B cell (primary cell): ENCODE results near the gene CDKN2B. TPM values are rescaled to one million over a fixed set of nuclear protein-coding genes. Genes with fewer than 3 reads are reported as not detected.
A peak's percentile ranks its signal among the peaks of the same experiment; 100 is the strongest.

ENCODE experiments used
- ATAC-seq: fragments of 200-7000 bp; cut with Tn5 transposase; one replicate; pipeline ENCODE4 v1.10.0; 2021; ENCODE audit warnings: low read depth, mild to moderate bottlenecking, moderate number of reproducible peaks, moderate library complexity
- CTCF ChIA-PET: fragments of 350-600 bp; sonication (Branson Sonifier 250); formaldehyde crosslinking; loops from one replicate; lab custom pipeline; 2021; ENCODE audit warnings: antibody characterized with exemption, inconsistent platforms; lab: Charles Lee
- POLR2A ChIA-PET: fragments of 350-600 bp; sonication (Branson Sonifier 250); formaldehyde crosslinking; loops from one replicate; lab custom pipeline; 2021; ENCODE audit warnings: antibody characterized with exemption; lab: Charles Lee
- DNase-seq: peaks from one replicate; pipeline ENCODE4 v3.0.0; 2013
- H2AFZ ChIP-seq: 2 replicates; pipeline ENCODE4 v1.6.1; 2012; ENCODE audit warnings: mild to moderate bottlenecking, low read depth, low read length; ENCODE audit not compliant: insufficient read depth, poor library complexity, severe bottlenecking
- H3K27ac ChIP-seq, 2 donors: 1 replicate in 1 of 2; 2 replicates in 1 of 2; pipeline ENCODE4 v1.5.1; 2012 to 2013; ENCODE audit warnings: low read length in 2 of 2, mild to moderate bottlenecking in 2 of 2, moderate library complexity in 1 of 2
- H3K27me3 ChIP-seq, 4 experiments: fragments of 200-600 bp in 1 of 4; sonication (generic) in 1 of 4; replicated peaks in 1 of 4; 1 replicate in 2 of 4; 2 replicates in 2 of 4; pipeline versions ENCODE4 v1.6.1 to v1.7.0; 2013 to 2016; ENCODE audit warnings: low read length in 3 of 4, mild to moderate bottlenecking in 2 of 4, mixed read lengths in 1 of 4, moderate library complexity in 1 of 4; ENCODE audit not compliant: insufficient read depth in 4 of 4, control insufficient read depth in 3 of 4; ENCODE audit errors: control extremely low read depth in 1 of 4
- H3K36me3 ChIP-seq, 2 experiments: replicated peaks in 1 of 2; 1 replicate in 1 of 2; 2 replicates in 1 of 2; pipeline versions ENCODE4 v1.6.1 to v1.7.1; 2013; ENCODE audit warnings: low read length in 1 of 2; ENCODE audit not compliant: insufficient read depth in 2 of 2, control insufficient read depth in 1 of 2; ENCODE audit errors: control extremely low read depth in 1 of 2, extremely low read depth in 1 of 2
- H3K4me1 ChIP-seq, 2 donors: fragments of 200-600 bp in 1 of 2; sonication (generic) in 1 of 2; 1 replicate in 1 of 2; 2 replicates in 1 of 2; pipeline versions ENCODE4 v1.5.1 to v1.6.1; 2013 to 2017; ENCODE audit warnings: low read length in 2 of 2; ENCODE audit not compliant: control insufficient read depth in 2 of 2, insufficient read depth in 2 of 2
- H3K4me2 ChIP-seq: replicated peaks from 2 replicates; pipeline ENCODE3; 2012; ENCODE audit warnings: mild to moderate bottlenecking, low read depth, low read length; ENCODE audit not compliant: poor library complexity, severe bottlenecking
- H3K4me3 ChIP-seq, 5 experiments: fragments of 200-600 bp in 1 of 5; sonication (generic) in 1 of 5; 1 replicate in 3 of 5; 2 replicates in 2 of 5; pipeline versions ENCODE4 v1.5.1 to v1.7.0; 2011 to 2016; ENCODE audit warnings: low read length in 4 of 5, mild to moderate bottlenecking in 4 of 5, low read depth in 2 of 5, control low read depth in 1 of 5, moderate library complexity in 1 of 5; ENCODE audit not compliant: insufficient read depth in 1 of 5; ENCODE audit errors: control extremely low read depth in 1 of 5, extremely low read depth in 1 of 5
- H3K79me2 ChIP-seq: fragments of 200-600 bp; sonication (generic); one replicate; pipeline ENCODE4 v1.6.0; 2016; ENCODE audit warnings: low read length; ENCODE audit not compliant: control insufficient read depth, insufficient read depth
- H3K9ac ChIP-seq: fragments of 200-600 bp; sonication (generic); 2 replicates; pipeline ENCODE4 v1.6.1; 2017; ENCODE audit warnings: mild to moderate bottlenecking, low read length, moderate library complexity
- H3K9me3 ChIP-seq, 3 donors: one replicate each; pipeline versions ENCODE4 v1.6.1 to v1.7.1; 2013; ENCODE audit warnings: low read length in 2 of 3; ENCODE audit not compliant: control insufficient read depth in 2 of 3, insufficient read depth in 1 of 3; ENCODE audit errors: control extremely low read depth in 1 of 3
- H4K20me1 ChIP-seq: 2 replicates; pipeline ENCODE4 v1.6.0; 2012; ENCODE audit warnings: mild to moderate bottlenecking, low read length; ENCODE audit not compliant: insufficient read depth, control insufficient read depth, poor library complexity, severe bottlenecking
- H3K27ac Mint-ChIP-seq: one replicate; pipeline ENCODE4 v1.8.0; 2021; ENCODE audit warnings: mixed read lengths
- H3K27me3 Mint-ChIP-seq: one replicate; pipeline ENCODE4 v1.8.0; 2021; ENCODE audit warnings: mixed read lengths
- H3K4me1 Mint-ChIP-seq: one replicate; pipeline ENCODE4 v1.8.0; 2021; ENCODE audit warnings: mixed read lengths
- H3K4me3 Mint-ChIP-seq: one replicate; pipeline ENCODE4 v1.8.0; 2021; ENCODE audit warnings: mixed read lengths
- H3K9me3 Mint-ChIP-seq: one replicate; pipeline ENCODE4 v1.8.0; 2022; ENCODE audit warnings: mixed read lengths; ENCODE audit not compliant: insufficient read depth
- CTCF ChIP-seq: fragments of 200-600 bp; IDR thresholded peaks from one replicate; pipeline ENCODE4 v1.8.0; 2022; ENCODE audit warnings: antibody characterized with exemption, mild to moderate bottlenecking
- EZH2 ChIP-seq: IDR thresholded peaks from 2 replicates; pipeline ENCODE4 v1.6.1; 2012; ENCODE audit warnings: borderline replicate concordance, low read depth, mild to moderate bottlenecking, moderate library complexity, low read length; ENCODE audit not compliant: insufficient read depth, poor library complexity, severe bottlenecking
- WGBS: methylation state at CpG from one replicate; pipeline ENCODE4 v1.1.5; 2013; ENCODE audit warnings: missing lambda C conversion rate; ENCODE audit not compliant: insufficient coverage; 5-methylcytosine and 5-hydroxymethylcytosine counted together
- intact Hi-C: fragments of 100-400 bp; cut with micrococcal nuclease; formaldehyde crosslinking; loops from one replicate; pipeline ENCODE4 v1.10.0; 2022
- polyA plus RNA-seq: library from polyadenylated mRNA; depleted of rRNA; stranded (reverse); fragments of >200 nt; gene quantifications from 2 replicates; pipeline ENCODE4 v1.2.3, GENCODE V29; 2012
- total RNA-seq, 2 donors: library from RNA; stranded (reverse); fragments of 120-200 nt in 1 of 2; gene quantifications; 1 replicate in 1 of 2; 2 replicates in 1 of 2; pipeline versions ENCODE4 v1.2.3 to v1.2.4, GENCODE V29; 2013 to 2022

Gene CDKN2B
- total and polyA plus RNA-seq, 2 donors (not counting 1 experiment from before 2014, with no cell fraction given) = 0.36 to 0.42 TPM

- TF ChIP-seq EZH2 = no peak
- TF ChIP-seq CTCF = no peak
- Mint-ChIP-seq H3K27ac (peak within 1 kb of the TSS; percentile 95), H3K27me3 (peaks cover 6% of the 10 kb centered on the region), H3K9me3 (no peaks in the 10 kb centered on the region), H3K4me3 (peak within 1 kb of the TSS; percentile 97), H3K4me1 (peaks cover 22% of the 10 kb centered on the region)
- ATAC-seq (peak; percentile 42), DNase-seq (no peak)
- WGBS = under 1% methylated on average over 35 of the region's 43 CpGs
- Histone ChIP-seq H3K79me2 (peaks cover 9% of the 10 kb centered on the region), H3K9me3 (peaks cover 0 to 7% (median 5%) of the 10 kb centered on the region in 3 donors), H3K27ac (peak within 1 kb of the TSS; percentile 87 to 94), H3K9ac (peak within 1 kb of the TSS; percentile 96), H3K4me1 (peaks cover 19 to 26% of the 10 kb centered on the region in 2 donors), H3K4me2 (peak within 1 kb of the TSS; percentile 97), H3K27me3 (peaks cover 0 to 20% (median 9%) of the 10 kb centered on the region in 4 experiments), H2AFZ (peak within 1 kb of the TSS; percentile 88), H4K20me1 (peaks cover 8% of the 10 kb centered on the region), H3K36me3 (no peaks in the 10 kb centered on the region), H3K4me3 (peak within 1 kb of the TSS; percentile 76 to 97 (median 86))
- intact Hi-C loops = loop anchor here (1.0 to 10.0 kb wide), 10 partner anchors 10 to 1310 kb away; partner anchors contain the start of genes FOCAD, IFNA1, KLHL9 and MTAP
- ChIA-PET POLR2A (interaction anchor here (0.6 to 1.7 kb wide), 3 partner anchors 14 to 327 kb away, joined by 4 to 7 read pairs (median 5); partner anchors contain the start of gene CDKN2B), CTCF (interaction anchor here (0.6 to 6.8 kb wide), 11 partner anchors 9 to 458 kb away, joined by 3 to 60 read pairs (median 4); partner anchors contain the start of gene CDKN2B)
Measured at GRCh38 chr9:21994556-21995005, 14.5 kb downstream of the CDKN2B start, which contains the start of gene CDKN2B-AS1. Gene CDKN2B-AS1 (plus strand): TSS chr9:21994791.
